D341Med (cell line): Measurements from ENCODE around the gene NSMF.

Source experiments
- DNase-seq: peaks from one replicate; pipeline ENCODE4 v3.0.0; 2012; ENCODE audit warnings: low spot score

Gene NSMF

DNA sequence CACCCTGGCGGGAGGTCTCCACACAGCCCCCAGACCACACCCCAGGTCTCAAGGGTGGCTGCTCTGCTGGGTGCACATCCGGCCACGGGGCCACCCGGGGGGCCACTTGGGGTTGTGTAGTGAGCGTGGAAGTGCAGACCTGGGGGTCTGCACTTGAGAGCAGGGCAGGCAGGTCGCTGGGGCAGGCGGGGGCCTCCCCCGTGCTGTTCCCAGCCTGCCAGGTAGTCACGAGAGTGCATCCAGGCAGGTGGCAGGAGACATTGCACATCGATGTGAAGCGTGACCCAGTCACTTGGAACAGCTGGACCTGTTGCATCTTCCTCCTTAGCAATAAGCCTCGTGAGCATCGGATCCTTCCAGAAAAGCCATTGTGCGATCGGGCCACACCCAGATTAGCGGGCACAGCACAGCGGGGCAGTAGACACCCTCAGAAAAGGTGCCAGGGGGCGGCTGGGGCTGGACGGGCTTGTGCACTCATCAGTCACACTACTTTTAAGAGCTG is 13.2 kb downstream of the NSMF start:
- DNase-seq, result no peak

DNA sequence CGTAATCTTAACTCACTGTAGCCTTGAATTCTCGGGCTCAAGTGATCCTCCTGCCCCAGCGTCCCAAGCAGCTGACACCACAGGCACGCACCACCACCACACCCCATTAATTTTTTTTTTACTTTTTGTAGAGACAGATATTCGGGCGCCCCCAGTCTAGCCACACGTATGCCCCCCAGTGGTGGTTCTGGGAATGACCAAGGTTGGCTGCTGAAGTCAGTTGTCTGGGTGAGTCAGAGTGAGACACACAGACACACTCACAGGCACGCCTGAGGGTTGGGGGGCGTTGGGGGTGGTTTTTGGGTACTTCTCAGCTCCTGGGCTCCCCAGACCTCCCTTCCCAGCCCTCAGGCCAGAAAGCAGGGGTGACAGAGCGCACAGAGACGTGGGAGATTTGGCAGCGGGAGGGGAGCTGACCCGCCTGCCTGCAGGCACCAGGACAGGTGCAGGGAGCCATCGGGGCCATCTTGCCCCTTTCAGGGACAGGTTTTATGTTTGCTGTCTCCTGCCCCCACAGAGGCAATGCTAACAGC is 13.8 kb downstream of the NSMF start:
- DNase-seq, result peak; percentile 78

DNA sequence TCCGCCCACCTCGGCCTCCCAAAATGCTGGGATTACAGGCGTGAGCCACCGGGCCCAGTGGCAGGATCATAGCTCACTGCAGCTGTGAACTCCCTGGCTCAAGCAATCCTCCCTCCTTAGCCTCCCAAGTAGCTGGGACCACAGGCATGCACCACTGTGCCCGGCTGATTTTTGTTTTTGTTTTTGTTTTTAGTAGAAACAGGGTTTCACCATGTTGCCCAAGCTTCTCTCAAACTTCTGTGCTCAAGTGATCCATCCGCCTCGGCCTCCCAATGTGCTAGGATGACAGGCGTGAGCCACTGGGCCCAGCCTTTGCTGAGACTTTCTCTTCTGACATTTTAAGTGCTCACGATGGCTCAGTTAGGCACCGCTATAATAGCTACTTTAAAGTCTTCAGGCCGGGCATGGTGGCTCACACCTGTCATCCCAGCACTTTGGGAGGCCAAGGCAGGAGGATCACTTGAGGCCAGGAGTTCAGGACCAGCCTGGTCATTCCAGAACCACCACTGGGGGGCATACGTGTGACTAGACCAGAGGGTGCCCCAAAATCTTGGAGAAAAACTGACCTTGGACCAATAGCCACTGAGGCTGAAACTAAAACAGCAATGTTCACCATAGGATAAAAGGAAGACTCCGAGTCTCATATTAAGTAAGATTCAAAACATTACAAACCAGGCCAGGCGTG is 14.9 kb downstream of the NSMF start:
- no peak for DNase-seq

DNA sequence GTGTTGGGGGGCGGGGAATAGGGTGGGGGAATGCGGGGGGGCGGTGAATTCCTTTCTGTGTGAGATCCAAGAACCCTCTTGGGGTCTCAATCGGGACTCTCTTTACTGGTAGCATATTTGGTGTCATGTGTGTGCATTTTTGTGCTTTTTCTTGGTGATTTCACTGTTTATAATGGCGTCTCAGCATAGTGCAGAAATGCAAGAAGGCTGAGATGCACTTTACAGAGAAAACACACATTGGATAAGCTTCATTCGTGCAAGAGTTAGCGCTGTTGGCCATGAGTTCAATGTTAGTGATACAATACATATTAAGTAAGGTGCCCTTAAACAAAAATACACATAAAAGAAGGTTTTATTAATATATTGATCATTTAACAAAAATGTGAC is 17.2 kb downstream of the NSMF start:
- no peak for DNase-seq

DNA sequence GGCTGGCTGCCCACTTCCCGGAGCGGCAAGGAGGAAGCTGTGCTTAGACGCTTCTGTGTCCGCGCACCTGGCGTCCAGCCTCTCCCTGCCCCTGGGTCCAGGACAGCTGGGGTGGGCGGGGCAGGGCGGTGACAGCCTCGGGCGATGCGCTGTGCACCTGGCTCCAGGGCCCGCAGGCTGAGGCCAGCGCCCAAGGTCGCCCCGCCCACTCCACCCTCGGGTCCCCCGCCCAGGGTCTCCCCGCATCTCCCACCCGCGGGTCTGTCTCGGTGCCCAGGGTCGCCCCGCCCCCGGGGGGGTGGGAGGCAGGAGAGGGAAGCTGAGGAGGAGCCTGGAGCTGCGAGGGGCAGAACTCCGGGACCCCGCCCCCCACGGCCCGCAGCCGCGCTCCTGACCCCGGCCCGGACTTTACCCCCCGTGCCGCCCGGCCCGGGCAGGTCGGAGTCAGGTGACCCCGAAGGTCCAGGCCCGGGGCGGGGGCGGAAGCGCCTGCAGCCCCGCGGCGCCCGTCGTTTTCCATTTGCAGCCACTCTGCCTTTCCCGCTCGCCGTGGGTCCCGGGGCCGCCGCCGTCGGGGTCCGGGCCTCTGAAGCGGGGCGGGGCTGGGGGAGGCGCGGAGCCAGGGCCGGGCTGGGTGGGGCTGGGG is 17.7 kb downstream of the NSMF start, which contains the start of gene ENTPD8:
ENTPD8 (minus strand) TSS at position 69 of the 646 bp plus-strand sequence. CDS start 3,072 bp downstream, outside the sequence.
- DNase-seq, result peak; percentile 78

DNA sequence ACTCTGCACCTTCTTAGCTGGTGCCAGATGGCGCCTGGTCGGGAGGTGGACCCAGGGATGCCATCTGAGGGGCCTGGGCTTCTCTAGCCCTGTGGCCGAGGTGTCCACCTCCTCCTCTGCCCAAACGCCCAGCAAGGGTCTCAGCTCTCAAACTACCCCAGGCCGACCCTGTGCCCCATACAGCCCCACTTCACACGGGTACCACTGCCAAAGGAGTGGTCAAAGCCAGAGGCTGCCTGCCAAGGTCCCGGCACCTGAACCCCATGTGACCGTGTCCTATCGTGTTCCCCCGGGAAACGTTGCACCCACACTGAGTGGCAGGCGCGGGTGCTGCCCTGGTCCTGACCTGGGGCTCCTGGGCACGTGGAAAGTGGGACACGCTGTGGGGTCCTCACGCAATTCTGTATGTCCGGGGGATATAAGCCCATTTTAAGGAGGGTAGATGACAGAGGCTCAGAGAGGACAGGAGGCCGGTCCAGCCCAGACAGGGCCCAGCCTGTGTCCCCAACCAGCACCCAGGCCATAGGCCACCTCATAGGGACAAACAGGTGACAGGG is 19.9 kb downstream of the NSMF start:
- DNase-seq, result no peak

DNA sequence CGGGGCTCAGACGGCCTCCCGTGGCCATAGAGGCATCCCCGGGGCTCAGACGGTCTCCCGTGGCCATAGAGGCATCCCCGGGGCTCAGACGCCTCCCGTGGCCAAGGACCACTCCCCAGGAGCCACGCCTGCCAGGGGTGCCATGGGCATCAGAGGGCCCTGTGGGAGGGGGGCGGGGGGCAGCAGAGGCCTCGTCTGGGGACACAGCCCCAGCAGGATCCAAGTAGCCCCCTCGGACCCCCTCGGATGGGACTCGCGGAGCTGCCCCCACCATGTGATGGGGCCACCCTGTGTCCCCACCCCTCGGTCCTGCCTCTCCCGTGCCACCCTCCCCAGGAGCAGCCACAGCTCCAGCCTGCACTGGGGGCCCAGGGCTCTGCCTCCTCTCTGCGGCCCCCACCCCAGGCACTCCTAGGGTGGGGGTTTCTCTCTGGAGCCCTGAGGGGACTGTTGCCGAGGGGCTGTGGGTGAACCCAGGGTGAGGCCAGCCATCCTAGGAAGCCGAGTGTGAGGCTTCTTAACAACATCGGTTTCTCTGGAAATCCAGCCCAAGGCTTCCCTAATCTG is 20.5 kb downstream of the NSMF start:
- DNase-seq, result peak; percentile 65

DNA sequence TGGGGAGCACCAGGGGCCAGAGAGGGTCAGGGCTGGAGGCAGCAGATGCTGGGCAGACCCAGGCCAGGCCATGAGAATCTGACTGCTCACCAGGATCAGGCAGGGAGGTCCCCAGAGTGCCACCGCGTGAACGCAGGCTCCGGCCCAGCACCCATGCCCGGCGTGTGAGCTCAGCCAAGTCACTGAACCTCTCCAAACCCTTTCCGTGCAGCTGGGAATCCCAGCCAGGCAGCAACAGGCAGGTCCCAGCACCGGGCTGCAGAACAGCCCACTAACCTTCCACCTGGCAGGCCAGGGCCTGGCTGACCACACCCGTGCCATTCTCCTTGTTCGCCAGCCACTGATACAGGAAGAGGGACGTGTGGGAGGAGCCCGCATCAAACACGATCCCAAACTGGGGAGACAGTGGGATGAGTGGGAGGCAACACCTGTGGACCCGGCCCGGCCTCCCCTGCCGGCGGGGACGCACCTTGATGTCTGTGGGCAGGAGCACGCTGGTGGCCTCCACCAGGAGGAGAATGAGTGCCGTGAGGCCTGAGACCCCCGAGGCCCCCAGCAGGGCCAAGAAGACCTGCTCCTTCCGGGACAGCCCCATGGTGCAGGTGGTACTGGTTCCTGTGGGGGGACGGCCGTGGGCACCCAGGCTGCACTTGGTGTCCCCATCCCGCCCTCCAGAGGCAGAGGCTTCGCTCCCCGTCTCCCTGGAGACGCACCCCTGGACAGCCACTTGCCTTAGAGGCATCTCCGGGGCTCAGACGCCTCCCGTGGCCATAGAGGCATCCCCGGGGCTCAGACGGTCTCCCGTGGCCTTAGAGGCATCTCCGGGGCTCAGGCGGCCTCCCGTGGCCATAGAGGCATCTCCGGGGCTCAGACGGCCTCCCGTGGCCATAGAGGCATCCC is 21.2 kb downstream of the NSMF start:
- no peak for DNase-seq

DNA sequence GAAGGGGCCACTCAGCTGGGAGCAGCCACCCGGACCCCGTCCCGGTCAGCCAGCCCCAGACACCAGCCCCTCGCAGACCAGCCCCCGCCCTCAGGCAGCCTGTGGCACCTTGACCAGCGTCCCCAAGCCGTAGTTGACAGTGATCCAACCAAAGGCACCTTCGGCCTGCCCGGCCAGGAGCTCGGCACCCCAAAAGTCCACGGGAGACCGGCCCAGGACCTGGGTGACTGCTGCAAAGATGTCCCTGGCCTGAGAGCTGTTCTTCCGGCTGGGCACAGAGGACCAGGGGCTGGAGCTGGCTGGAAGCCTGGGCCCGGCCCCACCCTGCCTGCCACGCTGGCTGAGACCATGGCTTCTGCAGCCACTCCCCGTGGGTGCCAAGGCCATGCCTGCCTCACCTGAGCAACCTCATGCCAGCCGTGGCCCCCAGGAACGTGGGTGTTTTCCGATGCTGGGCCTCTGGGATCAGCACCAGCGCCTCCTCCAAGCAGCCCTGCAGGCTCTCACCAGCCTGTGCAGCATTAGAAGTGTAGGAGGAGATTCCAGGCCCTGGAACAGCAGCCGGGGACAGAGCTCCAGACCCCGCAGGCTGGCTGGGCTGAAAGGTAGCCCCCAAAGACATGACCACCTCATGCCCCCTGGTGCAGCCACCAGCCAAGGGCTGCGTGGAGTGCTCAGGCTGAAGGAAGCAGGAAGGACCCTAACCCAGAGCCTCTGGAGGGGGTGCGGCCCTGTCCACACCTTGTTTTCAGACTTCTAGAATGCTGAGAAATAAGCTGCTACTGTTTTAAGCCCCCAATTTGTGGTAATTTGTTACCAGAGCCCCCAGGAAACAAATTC is 22.2 kb downstream of the NSMF start:
- DNase-seq, result no peak

DNA sequence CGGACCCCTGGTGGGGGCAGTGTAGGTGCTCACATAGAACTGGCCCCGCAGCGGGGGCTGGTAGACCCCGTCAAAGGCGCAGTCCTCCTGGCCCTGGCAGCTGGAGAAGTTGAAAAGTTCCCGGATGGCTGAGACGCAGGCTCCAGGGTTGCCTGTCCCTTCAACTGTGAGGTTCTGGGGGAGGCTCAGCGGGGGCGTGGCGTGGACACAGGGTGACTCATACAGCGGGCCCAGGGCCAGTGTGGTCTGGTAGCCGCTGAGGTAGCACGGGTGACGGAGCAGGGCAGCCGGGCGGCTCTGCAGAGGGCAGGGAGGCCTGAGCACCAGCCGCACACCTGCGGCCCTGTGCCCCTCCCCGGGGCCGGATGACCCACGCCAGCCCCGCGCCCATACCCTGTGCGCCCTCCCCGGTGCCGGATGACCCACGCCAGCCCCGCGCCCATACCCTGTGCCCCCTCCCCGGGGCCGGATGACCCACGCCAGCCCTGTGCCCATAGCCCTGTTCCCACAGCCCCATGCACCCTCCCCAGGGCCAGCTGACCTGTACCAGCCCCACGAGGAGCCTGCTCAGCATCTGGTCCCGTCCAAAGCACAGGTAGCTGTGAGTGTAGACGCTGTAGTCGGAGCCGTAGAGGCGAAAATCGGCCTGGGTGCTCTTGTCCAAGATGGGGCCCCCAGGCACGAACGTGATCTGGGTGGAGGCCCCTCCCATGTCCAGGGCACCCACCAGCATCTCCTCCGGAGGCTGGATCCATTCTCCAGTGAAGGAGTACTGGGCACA is 23.0 kb downstream of the NSMF start:
- DNase-seq, result no peak

DNA sequence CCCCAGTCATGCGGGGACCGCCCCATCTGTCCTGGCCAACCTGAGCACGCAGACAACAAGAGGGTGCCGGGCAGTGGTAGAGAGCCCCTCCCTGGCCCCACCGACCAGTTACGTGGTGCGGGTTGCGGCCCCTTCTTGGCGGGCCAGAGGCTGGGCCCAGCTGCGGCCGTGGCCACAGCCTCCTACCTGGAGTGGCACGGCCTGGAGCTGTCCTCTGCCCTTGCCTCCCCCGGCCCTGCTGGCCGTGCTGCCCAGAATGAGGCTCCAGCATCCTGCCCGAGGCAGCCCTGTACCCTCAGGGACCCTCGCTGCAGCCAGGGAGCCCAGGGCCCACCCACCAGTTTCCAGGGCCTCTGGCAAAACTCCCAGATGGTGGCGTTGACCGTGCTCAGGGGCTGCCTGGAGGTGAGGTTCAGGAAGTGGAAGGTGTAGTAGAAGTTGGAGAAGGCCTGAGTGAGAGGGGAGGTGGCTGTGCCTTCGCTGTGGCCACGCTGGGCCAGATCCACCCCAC is 23.7 kb downstream of the NSMF start:
- no peak for DNase-seq

DNA sequence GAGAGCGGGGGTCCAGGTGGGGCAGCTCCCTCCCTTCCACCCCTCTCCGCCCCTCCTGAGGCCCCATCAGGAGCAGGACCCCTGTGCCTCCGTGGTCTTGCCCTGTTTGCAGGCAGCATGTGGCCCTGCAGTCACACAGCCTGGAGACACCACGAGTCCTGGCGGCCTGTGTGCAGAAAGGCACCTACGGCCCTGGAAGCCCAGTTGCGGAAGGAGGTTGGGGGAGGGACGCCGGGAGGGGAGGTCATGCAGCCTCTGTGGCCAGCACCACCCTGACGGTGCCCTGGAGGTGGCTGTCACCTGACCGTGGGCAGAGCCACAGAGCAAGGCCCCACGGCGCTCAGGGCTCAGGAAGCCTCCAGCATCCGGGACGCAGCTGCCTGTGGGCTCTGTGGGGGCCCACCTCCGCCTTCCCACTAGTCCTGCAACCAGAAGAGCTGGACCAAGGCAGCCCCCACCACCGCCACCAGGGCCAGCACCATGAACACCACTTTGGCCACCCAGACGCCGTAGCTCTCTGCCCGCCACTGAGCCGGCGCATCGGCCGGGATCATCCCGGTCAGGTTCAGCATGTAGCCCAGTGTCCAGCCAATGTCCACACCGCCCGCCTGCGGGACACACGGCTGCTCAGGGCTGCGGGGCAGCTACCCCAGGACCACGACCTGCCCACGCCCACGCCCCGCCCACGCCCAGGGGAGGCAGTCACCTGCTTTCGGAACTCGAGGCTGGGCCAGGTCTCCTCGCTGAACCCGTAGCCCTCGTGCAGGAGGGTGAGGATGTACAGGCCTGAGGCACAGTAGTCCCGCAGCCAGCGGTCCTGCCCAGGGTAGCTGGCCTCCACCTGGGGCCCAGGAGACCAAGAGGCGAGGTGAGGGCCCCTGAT is 24.4 kb downstream of the NSMF start:
- no peak for DNase-seq

DNA sequence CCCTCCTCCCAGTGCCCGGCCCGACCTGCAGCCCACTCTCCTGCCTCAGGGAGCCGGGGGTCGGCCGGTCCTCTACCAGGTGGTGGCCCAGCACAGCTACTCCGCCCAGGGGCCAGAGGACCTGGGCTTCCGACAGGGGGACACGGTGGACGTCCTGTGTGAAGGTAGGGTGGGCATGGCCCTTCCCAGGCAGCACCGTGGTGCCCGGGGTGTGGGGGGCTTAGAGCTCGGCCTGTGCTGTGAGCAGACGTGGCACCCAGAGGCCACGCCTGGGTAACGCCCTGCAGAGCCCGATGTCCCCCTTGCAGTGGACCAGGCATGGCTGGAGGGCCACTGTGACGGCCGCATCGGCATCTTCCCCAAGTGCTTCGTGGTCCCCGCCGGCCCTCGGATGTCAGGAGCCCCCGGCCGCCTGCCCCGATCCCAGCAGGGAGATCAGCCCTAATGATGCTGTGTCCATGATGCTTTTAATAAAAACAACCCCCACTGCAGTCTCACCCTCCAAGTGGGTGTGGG is 25.2 kb downstream of the NSMF start:
- no peak for DNase-seq

DNA sequence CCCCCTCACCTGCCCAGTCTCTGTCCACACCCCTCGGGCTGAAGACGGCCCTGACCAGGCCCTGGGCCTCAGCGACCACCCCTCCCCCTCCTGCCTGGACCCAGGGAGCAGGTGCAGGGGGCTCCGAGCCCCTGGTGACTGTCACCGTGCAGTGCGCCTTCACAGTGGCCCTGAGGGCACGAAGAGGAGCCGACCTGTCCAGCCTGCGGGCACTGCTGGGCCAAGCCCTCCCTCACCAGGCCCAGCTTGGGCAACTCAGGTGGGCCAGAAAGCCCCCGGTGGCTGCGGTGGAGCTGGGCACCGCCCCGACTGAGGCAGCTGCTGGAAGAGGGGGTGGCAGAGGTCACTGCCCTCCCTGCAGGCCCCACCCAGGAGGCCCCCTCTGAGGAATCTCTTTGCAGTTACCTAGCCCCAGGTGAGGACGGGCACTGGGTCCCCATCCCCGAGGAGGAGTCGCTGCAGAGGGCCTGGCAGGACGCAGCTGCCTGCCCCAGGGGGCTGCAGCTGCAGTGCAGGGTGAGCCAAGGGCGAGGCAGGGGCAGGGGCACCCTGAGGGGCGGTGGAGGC is 25.7 kb downstream of the NSMF start:
- no peak for DNase-seq

DNA sequence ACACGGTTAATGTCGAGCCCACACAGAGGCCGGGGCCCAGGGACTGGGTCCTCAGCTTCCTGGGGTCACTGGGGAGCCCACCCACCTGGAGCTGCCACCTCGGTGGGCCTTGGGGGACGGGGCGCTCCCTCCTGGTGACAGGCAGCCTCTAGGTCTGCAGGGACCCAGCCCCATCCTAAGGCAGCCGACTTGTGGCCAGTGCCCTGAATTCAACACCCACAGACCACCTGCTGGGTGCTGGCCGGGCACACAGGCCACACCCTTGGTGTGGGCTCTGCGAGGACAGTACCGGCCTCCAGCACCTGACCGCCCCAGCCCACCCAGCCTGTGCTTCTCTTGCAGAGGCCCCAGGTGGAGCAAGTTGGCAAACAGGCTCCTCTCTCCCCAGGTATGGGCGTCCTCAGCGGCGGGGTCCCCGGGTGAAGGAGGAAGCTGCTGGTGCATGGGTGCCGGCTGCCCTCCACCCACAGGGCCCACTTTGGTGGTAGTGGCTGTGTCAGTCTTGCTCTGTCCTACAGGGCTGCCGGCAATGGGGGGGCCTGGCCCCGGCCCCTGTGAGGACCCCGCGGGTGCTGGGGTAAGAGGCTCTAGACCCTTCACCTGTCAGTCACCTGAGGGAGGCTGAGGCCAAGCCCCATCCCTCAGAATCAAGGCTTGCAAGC is 26.3 kb downstream of the NSMF start:
- DNase-seq, result no peak

DNA sequence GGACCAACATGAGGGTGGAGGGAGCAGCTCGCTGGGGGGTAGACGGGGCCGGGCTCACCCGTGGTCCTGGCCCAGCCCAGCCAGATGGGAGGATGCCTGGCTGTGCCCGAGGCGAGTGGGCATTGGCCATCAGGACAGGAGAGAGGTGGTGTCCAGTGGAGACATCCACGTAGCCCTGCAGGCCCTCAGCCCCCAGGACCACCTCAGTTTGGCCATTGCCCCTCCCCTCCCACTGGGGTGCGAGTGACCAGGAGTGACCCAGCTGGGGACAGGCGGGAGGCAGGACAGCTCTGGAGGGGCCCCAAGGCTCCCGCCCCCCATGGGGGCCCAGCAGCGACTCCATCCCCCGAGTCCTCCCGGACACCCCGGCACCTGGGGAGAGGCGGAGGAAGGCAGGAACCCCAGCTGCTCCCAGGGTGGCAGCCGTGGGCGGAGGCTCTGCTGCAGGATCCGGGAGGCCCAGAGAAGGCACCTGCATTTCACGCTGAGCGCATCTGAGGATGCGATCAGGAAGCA is 27.7 kb downstream of the NSMF start:
- no peak for DNase-seq

DNA sequence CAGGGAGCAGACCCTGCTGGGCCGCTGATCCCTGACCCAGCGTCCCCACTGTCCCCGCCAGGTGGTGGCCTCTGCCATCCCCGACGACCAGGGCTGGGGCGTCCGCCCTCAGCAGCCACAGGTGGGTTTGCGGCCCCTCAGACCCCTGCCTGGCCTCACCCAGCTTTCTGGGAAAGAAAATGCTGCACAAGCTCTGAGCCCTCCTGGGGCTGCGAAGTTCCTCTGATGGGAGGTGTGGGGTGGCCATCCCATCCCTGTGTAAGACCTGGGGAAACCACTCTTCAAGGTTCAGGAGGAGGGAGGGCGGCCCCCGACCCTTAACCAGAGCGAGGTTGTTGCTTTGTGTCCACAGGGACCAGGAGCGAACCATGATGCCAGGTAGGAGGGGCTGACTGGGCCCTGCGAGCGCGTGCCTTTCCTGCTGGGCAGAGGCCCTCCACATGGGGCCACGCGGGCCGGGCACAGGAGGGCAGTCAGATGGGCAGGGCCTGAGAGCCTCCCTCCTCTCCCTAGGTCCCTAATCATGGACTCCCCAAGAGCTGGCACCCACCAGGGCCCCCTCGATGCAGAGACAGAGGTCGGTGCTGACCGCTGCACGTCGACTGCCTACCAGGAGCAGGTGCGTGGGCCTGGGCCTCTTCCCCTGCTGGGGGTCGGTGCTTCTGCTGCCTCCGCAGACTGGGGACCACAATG is 28.3 kb downstream of the NSMF start:
- no peak for DNase-seq
